Mucosa of stomach (tissue), 1 donor: ENCODE measurements around the gene LRRC3B.

Source experiments
- H3K27me3 ChIP-seq: one replicate; pipeline ENCODE4 v1.7.0; 2013; ENCODE audit warnings: mild to moderate bottlenecking, low read length; ENCODE audit not compliant: control insufficient read depth, insufficient read depth
- H3K36me3 ChIP-seq: one replicate; pipeline ENCODE4 v1.7.0; 2013; ENCODE audit warnings: low read length; ENCODE audit not compliant: control insufficient read depth, insufficient read depth
- H3K4me1 ChIP-seq: one replicate; pipeline ENCODE4 v1.7.0; 2013; ENCODE audit warnings: mild to moderate bottlenecking, low read length; ENCODE audit not compliant: control insufficient read depth, insufficient read depth
- H3K4me3 ChIP-seq: one replicate; pipeline ENCODE4 v1.7.0; 2013; ENCODE audit warnings: low read length
- H3K9ac ChIP-seq: one replicate; pipeline ENCODE4 v1.7.0; 2013; ENCODE audit warnings: mild to moderate bottlenecking, low read length, moderate library complexity
- H3K9me3 ChIP-seq: one replicate; pipeline ENCODE4 v1.7.0; 2013; ENCODE audit warnings: mild to moderate bottlenecking, low read length, moderate library complexity; ENCODE audit not compliant: control insufficient read depth
- donor health status: Pancreatic carcinoma.

The LRRC3B gene

GRCh38 chr3:26614006-26614685 is 8.4 kb upstream of the LRRC3B start:
- Histone ChIP-seq H3K9me3 (no peaks in the 10 kb centered on the region), H3K4me1 (no peaks in the 10 kb centered on the region), H3K27me3 (no peaks in the 10 kb centered on the region), H3K4me3 (no peak overlapping the region), H3K36me3 (no peaks in the 10 kb centered on the region), H3K9ac (no peak overlapping the region)

GRCh38 chr3:26621176-26621575 is 1.4 kb upstream of the LRRC3B start:
- no peaks in the 10 kb centered on the region for H3K4me1 ChIP-seq
- peaks cover 26% of the 10 kb centered on the region for H3K27me3 ChIP-seq
- no peaks in the 10 kb centered on the region for H3K9me3 ChIP-seq
- no peak overlapping the region for H3K9ac ChIP-seq
- no peaks in the 10 kb centered on the region for H3K36me3 ChIP-seq
- no peak overlapping the region for H3K4me3 ChIP-seq

- H3K36me3 ChIP-seq: no peaks in the 10 kb centered on the region
- no peak overlapping the region for H3K9ac ChIP-seq
- no peaks in the 10 kb centered on the region for H3K9me3 ChIP-seq
These were observed 509 bp upstream of the LRRC3B start for GRCh38 chr3:26621906-26622620.

GRCh38 chr3:26623419-26624208 is 1.0 kb downstream of the LRRC3B start:
- Histone ChIP-seq H3K9me3 (no peaks in the 10 kb centered on the region), H3K9ac (no peak overlapping the region), H3K4me1 (no peaks in the 10 kb centered on the region), H3K27me3 (peaks cover 26% of the 10 kb centered on the region), H3K4me3 (no peak overlapping the region), H3K36me3 (no peaks in the 10 kb centered on the region)

More at GRCh38 chr3:26621906-26622620, 509 bp upstream of the LRRC3B start:
- Histone ChIP-seq H3K4me1 (no peaks in the 10 kb centered on the region), H3K4me3 (no peak overlapping the region), H3K27me3 (peaks cover 26% of the 10 kb centered on the region)

GRCh38 chr3:26624209-26624765 is 1.7 kb downstream of the LRRC3B start:
- Histone ChIP-seq H3K4me3 (no peak overlapping the region), H3K27me3 (peaks cover 26% of the 10 kb centered on the region), H3K9ac (no peak overlapping the region), H3K9me3 (no peaks in the 10 kb centered on the region), H3K4me1 (no peaks in the 10 kb centered on the region), H3K36me3 (no peaks in the 10 kb centered on the region)

- Histone ChIP-seq H3K27me3 (peaks cover 26% of the 10 kb centered on the region), H3K36me3 (no peaks in the 10 kb centered on the region), H3K9me3 (no peaks in the 10 kb centered on the region), H3K4me3 (no peak overlapping the region), H3K9ac (no peak overlapping the region), H3K4me1 (no peaks in the 10 kb centered on the region)
These were observed 2.6 kb downstream of the LRRC3B start for GRCh38 chr3:26625187-26625586.

GRCh38 chr3:26627080-26627479 is 4.5 kb downstream of the LRRC3B start:
- Histone ChIP-seq H3K27me3 (peaks cover 22% of the 10 kb centered on the region), H3K9ac (no peak overlapping the region), H3K9me3 (no peaks in the 10 kb centered on the region), H3K4me1 (no peaks in the 10 kb centered on the region), H3K36me3 (no peaks in the 10 kb centered on the region), H3K4me3 (no peak overlapping the region)

- H3K4me1 ChIP-seq: no peaks in the 10 kb centered on the region
- no peak overlapping the region for H3K4me3 ChIP-seq
- H3K27me3 ChIP-seq: peaks cover 11% of the 10 kb centered on the region
- H3K9ac ChIP-seq: no peak overlapping the region
- H3K36me3 ChIP-seq: no peaks in the 10 kb centered on the region
- H3K9me3 ChIP-seq: no peaks in the 10 kb centered on the region
These were observed 6.3 kb downstream of the LRRC3B start for GRCh38 chr3:26628915-26629314.

GRCh38 chr3:26630669-26631389 is 8.3 kb downstream of the LRRC3B start:
- no peaks in the 10 kb centered on the region for H3K4me1 ChIP-seq
- H3K4me3 ChIP-seq: no peak overlapping the region
- H3K9me3 ChIP-seq: no peaks in the 10 kb centered on the region
- no peak overlapping the region for H3K9ac ChIP-seq
- H3K36me3 ChIP-seq: no peaks in the 10 kb centered on the region
- no peaks in the 10 kb centered on the region for H3K27me3 ChIP-seq

- no peaks in the 10 kb centered on the region for H3K9me3 ChIP-seq
- no peak overlapping the region for H3K4me3 ChIP-seq
- H3K4me1 ChIP-seq: no peaks in the 10 kb centered on the region
- H3K27me3 ChIP-seq: no peaks in the 10 kb centered on the region
- no peak overlapping the region for H3K9ac ChIP-seq
- H3K36me3 ChIP-seq: no peaks in the 10 kb centered on the region
These were observed 8.8 kb downstream of the LRRC3B start for GRCh38 chr3:26631390-26631738.

- Histone ChIP-seq H3K36me3 (no peaks in the 10 kb centered on the region), H3K9me3 (no peaks in the 10 kb centered on the region), H3K9ac (no peak overlapping the region), H3K27me3 (no peaks in the 10 kb centered on the region), H3K4me1 (no peaks in the 10 kb centered on the region), H3K4me3 (no peak overlapping the region)
These were observed 12.0 kb downstream of the LRRC3B start for GRCh38 chr3:26634601-26635000.
